KMS-11 (cell line): ENCODE measurements around the gene CST6.

Source experiments
- H2AFZ ChIP-seq: fragments of 200-600 bp; sonication (generic); 2 replicates; pipeline ENCODE4 v1.6.1; 2016; ENCODE audit warnings: antibody characterized with exemption, mixed run types, low read depth
- H3K27ac ChIP-seq: fragments of 200-600 bp; sonication (generic); 2 replicates; pipeline ENCODE4 v1.6.1; 2016; ENCODE audit warnings: mild to moderate bottlenecking, mixed run types
- H3K27me3 ChIP-seq: fragments of 200-600 bp; sonication (generic); 2 replicates; pipeline ENCODE4 v1.6.1; 2017; ENCODE audit warnings: mild to moderate bottlenecking, low read depth, mixed run types, moderate library complexity; ENCODE audit not compliant: insufficient read depth
- H3K36me3 ChIP-seq: fragments of 200-600 bp; sonication (generic); 2 replicates; pipeline ENCODE4 v1.6.1; 2017; ENCODE audit warnings: mild to moderate bottlenecking, mixed run types; ENCODE audit not compliant: insufficient read depth
- H3K4me1 ChIP-seq: fragments of 200-600 bp; sonication (generic); 2 replicates; pipeline ENCODE4 v1.6.1; 2016; ENCODE audit warnings: mild to moderate bottlenecking, low read depth, mixed run types; ENCODE audit not compliant: poor library complexity, severe bottlenecking
- H3K4me2 ChIP-seq: fragments of 200-600 bp; sonication (generic); 2 replicates; pipeline ENCODE4 v1.7.0; 2016; ENCODE audit warnings: mild to moderate bottlenecking, mixed run types
- H3K4me3 ChIP-seq: fragments of 200-600 bp; sonication (generic); IDR thresholded peaks from 2 replicates; pipeline ENCODE4 v1.6.1; 2017; ENCODE audit warnings: low read depth, low read length, mixed read lengths; ENCODE audit not compliant: insufficient read depth
- H3K79me2 ChIP-seq: fragments of 200-600 bp; sonication (generic); 2 replicates; pipeline ENCODE4 v1.6.1; 2016; ENCODE audit warnings: low read depth, mixed run types; ENCODE audit not compliant: insufficient read depth
- H3K9ac ChIP-seq: fragments of 200-600 bp; sonication (generic); 2 replicates; pipeline ENCODE4 v1.6.1; 2016; ENCODE audit warnings: mild to moderate bottlenecking, mixed run types
- H4K20me1 ChIP-seq: fragments of 200-600 bp; sonication (generic); 2 replicates; pipeline ENCODE4 v1.6.1; 2016; ENCODE audit warnings: mild to moderate bottlenecking, mixed run types; ENCODE audit not compliant: insufficient read depth
- TF ChIP-seq, protein P1 (sequence below): fragments of 200-600 bp; sonication (generic); conservative IDR thresholded peaks from 2 replicates; pipeline ENCODE4 v1.6.1; 2017; ENCODE audit warnings: low read depth, mild to moderate bottlenecking, antibody characterized with exemption, low read length, moderate library complexity, mixed read lengths

The CST6 gene

DNA sequence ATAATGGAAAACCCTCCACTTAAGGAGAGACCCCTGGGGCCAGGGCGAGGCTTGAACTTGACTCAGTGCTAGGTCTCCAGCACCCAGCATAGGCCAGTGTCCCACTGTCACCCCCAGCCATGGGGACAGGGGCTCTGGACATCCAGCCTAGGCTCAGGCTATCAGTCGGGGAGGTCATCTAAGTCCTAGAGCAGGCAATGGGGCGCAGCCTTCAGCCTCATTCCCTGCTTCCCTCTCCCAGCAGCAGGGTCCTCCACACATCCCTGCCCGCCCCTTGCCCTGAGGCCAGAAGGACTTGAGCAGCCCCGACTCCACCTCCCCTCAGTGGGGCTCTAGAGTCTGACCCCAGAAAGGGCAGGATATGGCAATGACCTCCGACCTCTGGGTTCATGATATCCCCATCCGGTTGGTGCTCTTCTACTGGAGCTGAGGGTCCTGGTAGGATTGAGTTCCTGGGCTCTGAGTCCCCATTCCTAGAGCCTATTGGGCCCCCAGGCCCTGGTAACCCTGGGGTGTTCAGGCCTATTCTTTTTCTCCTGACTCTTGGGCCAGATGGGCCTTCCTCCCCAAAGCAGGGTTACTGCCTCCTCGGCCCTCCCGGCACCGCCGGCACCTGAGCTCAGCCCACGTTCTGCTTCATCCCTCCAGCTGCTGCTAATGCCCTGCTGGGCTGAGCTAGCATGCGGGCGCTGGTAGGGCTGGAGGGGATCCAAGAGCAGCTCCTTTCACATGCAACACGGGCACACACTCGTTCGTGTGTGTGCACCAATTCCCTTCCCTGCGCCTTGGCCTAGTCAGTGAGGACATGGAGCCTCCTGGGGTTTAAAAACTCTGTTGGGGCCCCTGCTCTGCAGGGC is 4.4 kb downstream of the CST6 start:
- H4K20me1 ChIP-seq: no peaks in the 10 kb centered on the region
- no peaks in the 10 kb centered on the region for H3K36me3 ChIP-seq
- no peak overlapping the region for H3K9ac ChIP-seq
- no peak overlapping the region for H3K27ac ChIP-seq
- no peak overlapping the region for H2AFZ ChIP-seq
- H3K4me1 ChIP-seq: peaks cover 9% of the 10 kb centered on the region
- H3K79me2 ChIP-seq: no peaks in the 10 kb centered on the region
- H3K27me3 ChIP-seq: no peaks in the 10 kb centered on the region
- TF ChIP-seq, protein P1, sequence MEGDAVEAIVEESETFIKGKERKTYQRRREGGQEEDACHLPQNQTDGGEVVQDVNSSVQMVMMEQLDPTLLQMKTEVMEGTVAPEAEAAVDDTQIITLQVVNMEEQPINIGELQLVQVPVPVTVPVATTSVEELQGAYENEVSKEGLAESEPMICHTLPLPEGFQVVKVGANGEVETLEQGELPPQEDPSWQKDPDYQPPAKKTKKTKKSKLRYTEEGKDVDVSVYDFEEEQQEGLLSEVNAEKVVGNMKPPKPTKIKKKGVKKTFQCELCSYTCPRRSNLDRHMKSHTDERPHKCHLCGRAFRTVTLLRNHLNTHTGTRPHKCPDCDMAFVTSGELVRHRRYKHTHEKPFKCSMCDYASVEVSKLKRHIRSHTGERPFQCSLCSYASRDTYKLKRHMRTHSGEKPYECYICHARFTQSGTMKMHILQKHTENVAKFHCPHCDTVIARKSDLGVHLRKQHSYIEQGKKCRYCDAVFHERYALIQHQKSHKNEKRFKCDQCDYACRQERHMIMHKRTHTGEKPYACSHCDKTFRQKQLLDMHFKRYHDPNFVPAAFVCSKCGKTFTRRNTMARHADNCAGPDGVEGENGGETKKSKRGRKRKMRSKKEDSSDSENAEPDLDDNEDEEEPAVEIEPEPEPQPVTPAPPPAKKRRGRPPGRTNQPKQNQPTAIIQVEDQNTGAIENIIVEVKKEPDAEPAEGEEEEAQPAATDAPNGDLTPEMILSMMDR: no peak
- H3K4me3 ChIP-seq: no peak overlapping the region
- no peak overlapping the region for H3K4me2 ChIP-seq

DNA sequence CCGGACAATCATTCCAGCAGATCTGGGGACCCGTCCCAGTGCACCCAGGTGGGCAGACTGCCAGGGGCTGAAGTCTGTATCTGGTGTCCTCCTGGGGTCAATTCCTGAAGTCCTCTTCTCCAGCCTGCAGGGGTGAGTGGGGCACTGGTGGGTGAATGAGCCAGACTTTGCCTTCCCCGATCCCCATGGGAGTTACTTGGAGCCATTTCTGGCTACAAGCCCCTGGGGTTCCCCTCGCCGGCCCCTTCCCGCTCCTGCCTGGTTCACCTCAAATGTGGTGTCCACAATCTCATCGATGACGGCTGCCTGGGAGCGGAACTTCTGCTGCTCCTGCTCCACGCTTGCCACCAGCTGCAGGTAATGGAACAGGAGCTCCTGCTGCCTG is 5.0 kb downstream of the CST6 start:
- TF ChIP-seq, protein P1: no peak
- H3K4me1 ChIP-seq: peaks cover 9% of the 10 kb centered on the region
- H3K4me2 ChIP-seq: no peak overlapping the region

DNA sequence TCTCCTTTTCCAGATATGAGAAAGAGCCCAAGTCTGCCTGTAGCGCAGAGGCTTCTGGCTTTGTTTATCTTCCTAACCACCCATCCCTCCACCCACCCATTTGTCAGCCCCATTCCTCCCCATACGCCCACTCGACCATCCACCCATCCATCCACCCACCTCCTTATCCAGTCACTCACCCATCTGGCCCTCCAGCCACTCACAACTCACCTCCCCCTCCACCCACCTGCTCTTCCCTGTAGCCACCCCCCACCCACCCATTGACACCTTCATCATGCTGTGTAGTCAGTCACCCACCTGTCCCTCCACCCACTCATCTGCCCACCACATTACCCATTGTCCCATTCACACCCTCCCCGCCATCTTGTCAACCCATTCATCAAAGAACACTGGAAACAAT is 5.5 kb downstream of the CST6 start:
- H3K36me3 ChIP-seq: no peaks in the 10 kb centered on the region
- no peak overlapping the region for H3K9ac ChIP-seq
- no peak overlapping the region for H3K4me2 ChIP-seq
- no peak overlapping the region for H2AFZ ChIP-seq
- peaks cover 14% of the 10 kb centered on the region for H3K4me1 ChIP-seq
- no peaks in the 10 kb centered on the region for H4K20me1 ChIP-seq
- no peak overlapping the region for H3K4me3 ChIP-seq
- no peaks in the 10 kb centered on the region for H3K79me2 ChIP-seq
- TF ChIP-seq, protein P1: no peak
- no peak overlapping the region for H3K27ac ChIP-seq
- no peaks in the 10 kb centered on the region for H3K27me3 ChIP-seq

More for the DNA sequence above, 5.0 kb downstream of the CST6 start:
- Histone ChIP-seq H3K79me2 (no peaks in the 10 kb centered on the region), H3K4me3 (no peak overlapping the region), H4K20me1 (no peaks in the 10 kb centered on the region), H3K36me3 (no peaks in the 10 kb centered on the region), H3K9ac (no peak overlapping the region), H3K27ac (no peak overlapping the region), H3K27me3 (no peaks in the 10 kb centered on the region), H2AFZ (no peak overlapping the region)

DNA sequence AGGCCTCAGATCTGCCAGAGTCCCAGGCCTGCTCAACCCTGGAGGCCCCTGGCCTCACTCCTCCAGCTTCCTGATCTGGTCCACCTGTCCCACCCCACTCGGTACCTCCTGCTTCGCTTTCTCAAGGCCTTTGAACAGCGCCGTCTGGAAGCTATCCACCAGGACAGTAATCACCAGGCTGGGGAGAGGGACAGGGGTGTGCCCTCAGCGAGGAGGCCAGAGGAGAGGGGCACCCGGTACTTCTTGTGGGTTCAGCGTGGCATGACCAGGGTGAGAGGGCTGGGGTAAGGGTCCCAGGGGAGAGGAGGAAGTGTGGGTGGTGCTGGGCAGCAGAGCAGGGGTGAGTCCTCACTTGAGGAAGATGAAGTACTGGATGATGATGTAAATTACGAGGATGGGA is 8.4 kb downstream of the CST6 start:
- no peak overlapping the region for H3K4me3 ChIP-seq
- H2AFZ ChIP-seq: no peak overlapping the region
- no peaks in the 10 kb centered on the region for H3K36me3 ChIP-seq
- no peaks in the 10 kb centered on the region for H4K20me1 ChIP-seq
- H3K4me2 ChIP-seq: no peak overlapping the region
- H3K9ac ChIP-seq: no peak overlapping the region
- TF ChIP-seq, protein P1: no peak
- no peaks in the 10 kb centered on the region; the same call in 1 of the 2 replicates for H3K27me3 ChIP-seq
- H3K4me1 ChIP-seq: peaks cover 20% of the 10 kb centered on the region
- no peaks in the 10 kb centered on the region for H3K79me2 ChIP-seq
- no peak overlapping the region for H3K27ac ChIP-seq
